GM12872 (cell line): Measurements from ENCODE around the gene XPC.

ENCODE experiments used
- CTCF ChIP-seq: IDR thresholded peaks from 3 replicates; pipeline ENCODE4 v1.5.1; 2011; ENCODE audit warnings: low read depth, mild to moderate bottlenecking, low read length, moderate library complexity; ENCODE audit not compliant: insufficient read depth

Gene XPC

DNA sequence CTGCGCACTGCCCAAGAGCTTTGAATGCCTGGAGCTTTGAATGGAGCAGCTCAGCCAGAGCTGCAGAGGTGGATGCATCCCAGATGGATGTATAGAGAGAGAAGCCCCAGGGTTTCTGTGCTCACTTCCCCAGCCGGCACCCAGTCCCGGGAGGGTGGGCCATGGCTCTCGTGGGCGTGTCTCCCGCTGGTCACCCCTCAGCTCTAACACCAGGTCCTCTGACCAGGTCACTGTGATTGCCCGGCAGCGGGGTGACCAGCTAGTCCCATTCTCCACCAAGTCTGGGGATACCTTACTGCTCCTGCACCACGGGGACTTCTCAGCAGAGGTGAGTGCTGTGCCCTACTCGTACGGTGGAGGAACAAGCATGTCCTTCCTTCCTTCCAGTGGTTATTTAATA is 42.8 kb downstream of the XPC start:
- no peak for TF ChIP-seq CTCF

DNA sequence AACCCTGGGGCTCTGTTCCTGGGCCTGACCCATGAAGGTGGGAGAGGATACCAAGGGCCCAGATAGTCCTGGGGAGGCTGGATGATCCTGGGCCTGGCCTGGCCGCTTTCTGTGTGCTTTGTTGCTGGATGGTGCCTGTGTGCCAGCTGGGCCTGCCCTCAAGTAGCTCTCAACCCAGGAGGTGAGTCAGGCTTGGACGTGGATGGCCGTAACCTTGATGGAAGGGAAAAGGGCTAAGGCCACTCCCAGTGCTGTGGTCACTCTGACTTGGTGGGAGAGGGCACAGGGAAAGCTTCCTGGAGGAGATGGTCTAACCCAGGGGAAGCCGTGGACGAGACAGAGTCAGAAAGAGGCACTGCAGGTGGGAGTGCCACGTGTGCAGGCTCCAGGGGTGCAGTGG is 44.1 kb downstream of the XPC start:
- no peak for TF ChIP-seq CTCF

DNA sequence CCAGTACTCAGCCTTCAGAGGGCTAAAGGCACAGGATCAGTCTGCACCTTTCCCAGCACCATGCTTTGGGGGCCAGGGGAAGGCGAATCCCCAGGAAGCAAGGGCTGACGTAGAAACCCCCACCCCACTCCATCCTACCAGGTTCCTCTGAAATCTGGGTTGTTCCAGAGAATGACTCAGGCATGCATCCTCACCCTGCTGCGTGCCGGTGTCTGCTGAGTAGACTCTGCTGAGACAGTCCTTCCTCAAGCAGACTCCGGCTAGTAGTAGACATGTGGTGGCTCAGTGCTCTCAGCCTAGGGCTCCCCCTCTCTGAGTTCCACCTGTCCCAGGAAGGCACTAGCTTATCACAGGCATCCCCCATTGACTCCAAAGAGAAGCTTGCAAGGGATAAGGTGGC is 44.5 kb downstream of the XPC start:
- TF ChIP-seq CTCF = no peak

DNA sequence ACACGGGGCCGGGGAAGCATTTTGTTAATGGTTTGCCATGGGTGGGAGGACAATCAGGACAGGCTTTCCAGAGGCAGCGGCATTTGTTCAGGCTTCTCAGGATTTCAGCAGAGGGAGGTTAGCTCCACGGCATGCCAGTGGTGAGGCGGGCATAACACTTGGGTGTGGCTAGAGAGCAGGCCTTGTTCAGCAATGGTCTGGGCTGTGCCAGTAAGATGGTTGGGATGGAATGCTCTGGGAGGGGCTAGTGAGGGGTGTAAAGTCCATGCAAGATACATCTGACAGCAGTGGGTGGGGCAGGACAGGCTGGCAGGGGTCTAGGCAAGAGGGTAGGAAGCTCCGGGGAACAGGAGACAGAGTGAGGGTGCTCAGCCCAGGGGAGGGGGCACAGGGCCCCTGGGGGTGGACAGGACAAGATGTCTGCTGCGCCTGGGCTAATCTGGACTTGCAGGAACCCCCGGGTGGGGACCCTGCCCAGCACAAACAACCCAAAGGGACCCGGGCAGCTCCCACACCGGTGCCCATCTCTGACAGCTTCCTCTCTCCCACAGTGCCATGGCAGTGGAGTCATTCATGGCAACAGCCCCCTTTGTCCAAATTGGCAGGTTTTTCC is 45.1 kb downstream of the XPC start:
- TF ChIP-seq CTCF = no peak

GRCh38 chr3:14132689-14133088 is 45.7 kb downstream of the XPC start:
- TF ChIP-seq CTCF = no peak

- TF ChIP-seq CTCF = no peak
Measured at GRCh38 chr3:14132120-14132519, 46.3 kb downstream of the XPC start.

DNA sequence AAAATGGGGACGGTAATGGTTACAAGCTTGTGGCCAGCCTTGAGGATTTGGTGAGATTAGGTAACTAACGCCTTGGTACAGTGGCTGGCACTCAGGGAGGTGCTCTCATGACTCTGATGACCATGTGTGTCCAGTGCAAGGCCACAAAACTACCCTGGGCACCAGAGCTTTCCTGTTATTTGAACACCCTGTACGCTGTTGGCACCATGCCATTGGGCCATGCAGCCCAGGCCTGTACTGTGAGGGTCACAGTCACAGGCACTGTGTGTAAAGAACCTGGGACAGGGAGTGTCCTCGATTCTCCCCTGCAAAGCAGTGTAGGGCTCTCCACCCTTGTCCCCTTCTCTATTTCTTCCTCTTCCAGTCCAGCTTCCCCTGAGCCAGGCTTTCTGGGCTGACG is 47.3 kb downstream of the XPC start:
- no peak for TF ChIP-seq CTCF
